GM23338 (cell line): Measurements from ENCODE around the gene TOM1L2. TPM values are rescaled to one million over a fixed set of nuclear protein-coding genes. Genes with fewer than 3 reads are reported as not detected.
A peak's percentile ranks its signal among the peaks of the same experiment; 100 is the strongest.

Source experiments
- ATAC-seq: fragments of 200-7000 bp; cut with Tn5 transposase; 3 replicates; pipeline ENCODE4 v1.9.1; 2020
- DNase-seq: peaks from one replicate; pipeline ENCODE4 v3.0.0-alpha.2; 2015; ENCODE audit warnings: low spot score
- H2AFZ ChIP-seq: fragments of 200-600 bp; sonication (generic); 2 replicates; pipeline ENCODE4 v1.8.0; 2016; ENCODE audit warnings: antibody characterized with exemption, mild to moderate bottlenecking, moderate library complexity
- H3F3A ChIP-seq: fragments of 200-600 bp; sonication (generic); replicated peaks from 2 replicates; pipeline ENCODE4 v1.8.0; 2017; ENCODE audit warnings: antibody characterized with exemption, mixed run types, low read depth
- H3K27ac ChIP-seq: fragments of 200-600 bp; sonication (generic); 2 replicates; pipeline ENCODE4 v1.6.1; 2016; ENCODE audit warnings: low read depth
- H3K27me3 ChIP-seq: fragments of 200-600 bp; sonication (generic); 2 replicates; pipeline ENCODE4 v1.8.0; 2016; ENCODE audit warnings: mild to moderate bottlenecking, mixed run types, moderate library complexity; ENCODE audit not compliant: insufficient read depth
- H3K36me3 ChIP-seq: fragments of 200-600 bp; sonication (generic); 2 replicates; pipeline ENCODE4 v1.8.0; 2016; ENCODE audit warnings: mild to moderate bottlenecking; ENCODE audit not compliant: insufficient read depth
- H3K4me1 ChIP-seq: fragments of 200-600 bp; sonication (generic); 2 replicates; pipeline ENCODE4 v1.8.0; 2016; ENCODE audit warnings: mild to moderate bottlenecking, moderate library complexity; ENCODE audit not compliant: insufficient read depth
- H3K4me2 ChIP-seq: fragments of 200-600 bp; sonication (generic); 2 replicates; pipeline ENCODE4 v1.7.1; 2017; ENCODE audit warnings: mixed run types
- H3K4me3 ChIP-seq: fragments of 200-600 bp; sonication (generic); 2 replicates; pipeline ENCODE4 v1.6.1; 2016; ENCODE audit warnings: mixed run types
- H3K79me2 ChIP-seq: fragments of 200-600 bp; sonication (generic); replicated peaks from 2 replicates; pipeline ENCODE4 v1.8.0; 2017; ENCODE audit warnings: mild to moderate bottlenecking; ENCODE audit not compliant: insufficient read depth
- H3K9me2 ChIP-seq: fragments of 200-600 bp; sonication (generic); 2 replicates; pipeline ENCODE4 v1.8.0; 2017; ENCODE audit not compliant: insufficient read depth
- H4K20me1 ChIP-seq: fragments of 200-600 bp; sonication (generic); replicated peaks from 2 replicates; pipeline ENCODE4 v1.8.0; 2017; ENCODE audit warnings: mild to moderate bottlenecking; ENCODE audit not compliant: insufficient read depth
- H3K27ac Mint-ChIP-seq: 2 replicates; pipeline ENCODE4 v1.8.0; 2020; ENCODE audit warnings: inconsistent platforms, mild to moderate bottlenecking, moderate library complexity, mixed read lengths
- H3K27me3 Mint-ChIP-seq: 3 replicates; pipeline ENCODE4 v1.8.0; 2022; ENCODE audit warnings: low read depth, mild to moderate bottlenecking, moderate library complexity, mixed read lengths, inconsistent platforms; ENCODE audit not compliant: insufficient read depth, poor library complexity
- H3K36me3 Mint-ChIP-seq: 3 replicates; pipeline ENCODE4 v1.8.0; 2021; ENCODE audit warnings: low read depth, mild to moderate bottlenecking, inconsistent platforms, moderate library complexity, mixed read lengths
- H3K4me1 Mint-ChIP-seq: 3 replicates; pipeline ENCODE4 v1.8.0; 2020; ENCODE audit warnings: mild to moderate bottlenecking, inconsistent platforms, mixed read lengths
- H3K4me3 Mint-ChIP-seq: 3 replicates; pipeline ENCODE4 v1.8.0; 2021; ENCODE audit warnings: moderate library complexity, mild to moderate bottlenecking, inconsistent platforms, mixed read lengths
- H3K9me3 Mint-ChIP-seq: 3 replicates; pipeline ENCODE4 v1.8.0; 2020; ENCODE audit warnings: moderate library complexity, mild to moderate bottlenecking, inconsistent platforms, mixed read lengths
- CREB1 ChIP-seq: fragments of 250-450 bp; sonication (Bioruptor Pico); IDR thresholded peaks from 2 replicates; pipeline ENCODE4 v1.5.0; 2020; ENCODE audit warnings: low read depth, mild to moderate bottlenecking, moderate library complexity
- CTCF ChIP-seq, 2 experiments: fragments of 200-600 bp in 1 of 2; sonication (generic) in 1 of 2; conservative IDR thresholded peaks; 2 replicates each; pipeline versions ENCODE4 v1.5.1 to v1.6.1; 2016 to 2017; ENCODE audit warnings: antibody characterized with exemption in 2 of 2, low read depth in 2 of 2, mild to moderate bottlenecking in 2 of 2, moderate library complexity in 1 of 2
- EZH2 ChIP-seq: fragments of 200-600 bp; sonication (generic); IDR thresholded peaks from one replicate; pipeline ENCODE4 v1.8.0; 2017; ENCODE audit warnings: antibody characterized with exemption, mild to moderate bottlenecking, low read depth; ENCODE audit not compliant: unreplicated experiment
- JUNB ChIP-seq: IDR thresholded peaks from one replicate; pipeline ENCODE4 v1.6.1; 2016; ENCODE audit warnings: antibody characterized with exemption; ENCODE audit not compliant: unreplicated experiment
- POLR2AphosphoS5 ChIP-seq: IDR thresholded peaks from 2 replicates; pipeline ENCODE4 v1.6.1; 2016; ENCODE audit warnings: antibody characterized with exemption, low read depth
- REST ChIP-seq: IDR thresholded peaks from one replicate; pipeline ENCODE4 v1.6.1; 2018; ENCODE audit warnings: antibody characterized with exemption; ENCODE audit not compliant: unreplicated experiment
- STAT1 ChIP-seq: IDR thresholded peaks from one replicate; pipeline ENCODE4 v1.6.1; 2016; ENCODE audit warnings: antibody characterized with exemption; ENCODE audit not compliant: unreplicated experiment
- ZNF114 ChIP-seq: fragments of 250-450 bp; sonication (Bioruptor Pico); IDR thresholded peaks from 2 replicates; pipeline ENCODE4 v1.5.0; 2020; ENCODE audit warnings: mild to moderate bottlenecking, moderate library complexity
- polyA plus RNA-seq: library from polyadenylated mRNA; unstranded; fragments of >200 nt; fragmentation: Nextera tagmentation; extraction: Ambion mirVana; gene quantifications from 2 replicates; pipeline ENCODE4 v1.2.1, GENCODE V29; 2016
- total RNA-seq: library from RNA; depleted of rRNA; stranded (reverse); fragments of >200 nt; shearing (Covaris generic); gene quantifications from 2 replicates; pipeline ENCODE4 v1.2.3, GENCODE V29; 2014
- TF ChIP-seq, protein P1 (sequence below): fragments of 250-450 bp; sonication (Bioruptor Pico); IDR thresholded peaks from 2 replicates; pipeline ENCODE4 v1.5.0; 2020; ENCODE audit warnings: mild to moderate bottlenecking, moderate library complexity

Gene TOM1L2
- total and polyA plus RNA-seq, 2 experiments from 2014 or later, result 3.3 TPM

DNA sequence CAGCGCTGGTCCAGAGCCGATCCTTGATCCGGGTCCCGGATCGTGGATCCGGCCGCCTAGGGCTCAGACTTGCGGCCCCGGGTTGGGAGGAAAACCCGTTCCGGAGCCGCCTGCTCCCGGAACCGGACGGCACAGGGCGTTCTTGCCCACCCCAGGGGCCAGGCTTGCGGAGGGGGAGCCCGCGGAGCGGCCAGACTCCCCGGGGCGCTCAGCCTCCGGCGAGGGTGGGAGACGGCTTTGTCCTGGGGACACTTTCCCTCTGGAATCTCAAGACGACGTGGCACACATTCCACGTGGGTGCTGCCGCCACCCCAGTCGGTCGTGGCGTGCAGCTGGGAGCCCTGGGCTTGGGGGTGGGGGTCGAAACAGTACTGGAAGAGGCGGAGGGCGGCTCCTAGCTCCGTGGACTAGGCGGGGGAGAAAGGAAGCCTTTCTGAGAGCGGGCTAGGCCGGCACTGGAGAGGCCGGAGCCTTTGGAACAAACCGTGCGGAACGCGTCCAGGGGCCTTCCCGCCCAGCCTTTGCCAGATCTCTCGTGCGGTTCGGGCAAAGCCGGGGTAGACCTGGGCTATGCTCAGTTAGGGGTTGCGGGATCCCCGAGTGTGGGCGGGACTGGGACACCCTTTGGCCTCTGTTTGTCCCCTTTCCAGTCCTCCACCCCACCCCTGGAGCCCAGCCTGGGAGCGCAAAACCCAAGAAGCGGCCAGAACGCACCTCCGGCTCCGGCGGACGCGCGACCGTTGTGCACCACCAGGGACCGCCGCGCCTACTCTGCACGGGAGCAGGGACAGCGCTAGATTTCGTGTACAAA is 161.9 kb downstream of the TOM1L2 start:
- H3F3A ChIP-seq, result peaks cover 19% of the 10 kb centered on the region
- peak overlapping the region; percentile 59; the same call in 1 of the 2 replicates for H2AFZ ChIP-seq
- H4K20me1 ChIP-seq, result peaks cover 12% of the 10 kb centered on the region
- H3K9me2 ChIP-seq, result no peaks in the 10 kb centered on the region
- Mint-ChIP-seq H3K4me1 (peaks cover 18% of the 10 kb centered on the region), H3K9me3 (no peaks in the 10 kb centered on the region; the same call in 2 of the 3 replicates), H3K4me3 (peak overlapping the region; percentile 70), H3K36me3 (peaks cover 19% of the 10 kb centered on the region; the same call in 2 of the 3 replicates), H3K27me3 (peaks cover 31% of the 10 kb centered on the region), H3K27ac (no peak overlapping the region)
- no peaks in the 10 kb centered on the region for H3K79me2 ChIP-seq
- H3K4me3 ChIP-seq, result peak overlapping the region; percentile 82
- ATAC-seq (peak; percentile 65), DNase-seq (peak; percentile 91)
- no peak overlapping the region for H3K27ac ChIP-seq
- peaks cover 20% of the 10 kb centered on the region for H3K4me1 ChIP-seq
- peak overlapping the region; percentile 96 for H3K4me2 ChIP-seq
- no peaks in the 10 kb centered on the region for H3K36me3 ChIP-seq
- H3K27me3 ChIP-seq, result peaks cover 29% of the 10 kb centered on the region
- TF ChIP-seq CREB1 (CRISPR knock-in tag) (peak; percentile 56), STAT1 (no peak), REST (no peak), CTCF (conservative IDR thresholded peaks at IDR 0.05; ENCODE audit: low read depth in 2 of 2) (0 out of 4 replicates have a peak, but pooled peaks of 1 of the 2 experiments have one; percentile 11), POLR2AphosphoS5 (peak; percentile 35), ZNF114 (CRISPR knock-in tag) (no peak), JUNB (no peak), EZH2 (no peak)
- TF ChIP-seq, protein P1, sequence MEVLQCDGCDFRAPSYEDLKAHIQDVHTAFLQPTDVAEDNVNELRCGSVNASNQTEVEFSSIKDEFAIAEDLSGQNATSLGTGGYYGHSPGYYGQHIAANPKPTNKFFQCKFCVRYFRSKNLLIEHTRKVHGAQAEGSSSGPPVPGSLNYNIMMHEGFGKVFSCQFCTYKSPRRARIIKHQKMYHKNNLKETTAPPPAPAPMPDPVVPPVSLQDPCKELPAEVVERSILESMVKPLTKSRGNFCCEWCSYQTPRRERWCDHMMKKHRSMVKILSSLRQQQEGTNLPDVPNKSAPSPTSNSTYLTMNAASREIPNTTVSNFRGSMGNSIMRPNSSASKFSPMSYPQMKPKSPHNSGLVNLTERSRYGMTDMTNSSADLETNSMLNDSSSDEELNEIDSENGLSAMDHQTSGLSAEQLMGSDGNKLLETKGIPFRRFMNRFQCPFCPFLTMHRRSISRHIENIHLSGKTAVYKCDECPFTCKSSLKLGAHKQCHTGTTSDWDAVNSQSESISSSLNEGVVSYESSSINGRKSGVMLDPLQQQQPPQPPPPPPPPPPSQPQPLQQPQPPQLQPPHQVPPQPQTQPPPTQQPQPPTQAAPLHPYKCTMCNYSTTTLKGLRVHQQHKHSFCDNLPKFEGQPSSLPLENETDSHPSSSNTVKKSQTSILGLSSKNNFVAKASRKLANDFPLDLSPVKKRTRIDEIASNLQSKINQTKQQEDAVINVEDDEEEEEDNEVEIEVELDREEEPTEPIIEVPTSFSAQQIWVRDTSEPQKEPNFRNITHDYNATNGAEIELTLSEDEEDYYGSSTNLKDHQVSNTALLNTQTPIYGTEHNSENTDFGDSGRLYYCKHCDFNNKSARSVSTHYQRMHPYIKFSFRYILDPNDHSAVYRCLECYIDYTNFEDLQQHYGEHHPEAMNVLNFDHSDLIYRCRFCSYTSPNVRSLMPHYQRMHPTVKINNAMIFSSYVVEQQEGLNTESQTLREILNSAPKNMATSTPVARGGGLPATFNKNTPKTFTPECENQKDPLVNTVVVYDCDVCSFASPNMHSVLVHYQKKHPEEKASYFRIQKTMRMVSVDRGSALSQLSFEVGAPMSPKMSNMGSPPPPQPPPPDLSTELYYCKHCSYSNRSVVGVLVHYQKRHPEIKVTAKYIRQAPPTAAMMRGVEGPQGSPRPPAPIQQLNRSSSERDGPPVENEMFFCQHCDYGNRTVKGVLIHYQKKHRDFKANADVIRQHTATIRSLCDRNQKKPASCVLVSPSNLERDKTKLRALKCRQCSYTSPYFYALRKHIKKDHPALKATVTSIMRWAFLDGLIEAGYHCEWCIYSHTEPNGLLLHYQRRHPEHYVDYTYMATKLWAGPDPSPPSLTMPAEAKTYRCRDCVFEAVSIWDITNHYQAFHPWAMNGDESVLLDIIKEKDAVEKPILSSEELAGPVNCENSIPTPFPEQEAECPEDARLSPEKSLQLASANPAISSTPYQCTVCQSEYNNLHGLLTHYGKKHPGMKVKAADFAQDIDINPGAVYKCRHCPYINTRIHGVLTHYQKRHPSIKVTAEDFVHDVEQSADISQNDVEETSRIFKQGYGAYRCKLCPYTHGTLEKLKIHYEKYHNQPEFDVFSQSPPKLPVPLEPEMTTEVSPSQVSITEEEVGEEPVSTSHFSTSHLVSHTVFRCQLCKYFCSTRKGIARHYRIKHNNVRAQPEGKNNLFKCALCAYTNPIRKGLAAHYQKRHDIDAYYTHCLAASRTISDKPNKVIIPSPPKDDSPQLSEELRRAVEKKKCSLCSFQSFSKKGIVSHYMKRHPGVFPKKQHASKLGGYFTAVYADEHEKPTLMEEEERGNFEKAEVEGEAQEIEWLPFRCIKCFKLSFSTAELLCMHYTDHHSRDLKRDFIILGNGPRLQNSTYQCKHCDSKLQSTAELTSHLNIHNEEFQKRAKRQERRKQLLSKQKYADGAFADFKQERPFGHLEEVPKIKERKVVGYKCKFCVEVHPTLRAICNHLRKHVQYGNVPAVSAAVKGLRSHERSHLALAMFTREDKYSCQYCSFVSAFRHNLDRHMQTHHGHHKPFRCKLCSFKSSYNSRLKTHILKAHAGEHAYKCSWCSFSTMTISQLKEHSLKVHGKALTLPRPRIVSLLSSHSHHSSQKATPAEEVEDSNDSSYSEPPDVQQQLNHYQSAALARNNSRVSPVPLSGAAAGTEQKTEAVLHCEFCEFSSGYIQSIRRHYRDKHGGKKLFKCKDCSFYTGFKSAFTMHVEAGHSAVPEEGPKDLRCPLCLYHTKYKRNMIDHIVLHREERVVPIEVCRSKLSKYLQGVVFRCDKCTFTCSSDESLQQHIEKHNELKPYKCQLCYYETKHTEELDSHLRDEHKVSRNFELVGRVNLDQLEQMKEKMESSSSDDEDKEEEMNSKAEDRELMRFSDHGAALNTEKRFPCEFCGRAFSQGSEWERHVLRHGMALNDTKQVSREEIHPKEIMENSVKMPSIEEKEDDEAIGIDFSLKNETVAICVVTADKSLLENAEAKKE (CRISPR knock-in tag), result no peak
